Esophagus squamous epithelium (tissue), 4 donors: ENCODE measurements around the gene AHRR.

ENCODE experiments used
- POLR2A ChIP-seq, 4 donors: fragments of 450-650 bp; IDR thresholded peaks; one replicate each; pipeline ENCODE4 v1.6.1; 2017; ENCODE audit warnings: antibody characterized with exemption in 4 of 4, mild to moderate bottlenecking in 4 of 4, moderate library complexity in 3 of 4
- TF ChIP-seq, protein P1 (sequence below), 6 experiments: fragments of 450-650 bp in 4 of 6; fragments of 200-600 bp in 2 of 6; sonication (generic) in 2 of 6; IDR thresholded peaks; one replicate each; pipeline ENCODE4 v1.5.1; 2016 to 2019; ENCODE audit warnings: antibody characterized with exemption in 6 of 6, mild to moderate bottlenecking in 4 of 6, moderate library complexity in 4 of 6

DNA sequence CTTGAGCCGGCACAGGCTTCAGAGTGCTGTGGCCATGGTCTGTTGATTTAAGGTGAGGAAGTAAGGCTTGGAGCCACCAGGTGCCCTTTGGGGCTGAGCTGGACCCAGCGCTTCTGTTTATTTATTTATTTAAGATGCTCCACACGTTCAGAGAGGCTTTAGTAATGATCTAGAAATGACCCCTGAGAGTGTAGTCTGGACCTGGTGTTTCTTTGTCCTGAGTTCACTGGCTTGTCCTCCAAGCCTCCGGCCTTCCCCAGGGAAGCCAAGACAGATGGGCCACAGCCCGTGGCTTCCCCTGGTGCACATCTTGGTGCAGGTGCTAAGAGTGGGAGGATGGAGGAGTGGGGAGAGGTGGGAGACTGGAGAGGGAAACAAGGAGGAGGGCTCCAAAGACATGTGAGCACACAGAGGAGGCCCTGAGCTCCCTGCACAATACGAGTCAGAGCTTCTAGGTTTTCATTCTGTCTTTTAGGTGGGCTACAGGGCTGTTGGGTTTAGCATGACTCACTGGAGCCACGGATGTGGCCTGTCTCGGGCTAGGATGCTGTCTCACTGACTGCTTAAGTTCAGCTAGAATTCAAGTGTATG is 56.9 kb downstream of the AHRR start:
- no peak for TF ChIP-seq POLR2A (IDR thresholded peaks at IDR 0.05)
- TF ChIP-seq, protein P1, sequence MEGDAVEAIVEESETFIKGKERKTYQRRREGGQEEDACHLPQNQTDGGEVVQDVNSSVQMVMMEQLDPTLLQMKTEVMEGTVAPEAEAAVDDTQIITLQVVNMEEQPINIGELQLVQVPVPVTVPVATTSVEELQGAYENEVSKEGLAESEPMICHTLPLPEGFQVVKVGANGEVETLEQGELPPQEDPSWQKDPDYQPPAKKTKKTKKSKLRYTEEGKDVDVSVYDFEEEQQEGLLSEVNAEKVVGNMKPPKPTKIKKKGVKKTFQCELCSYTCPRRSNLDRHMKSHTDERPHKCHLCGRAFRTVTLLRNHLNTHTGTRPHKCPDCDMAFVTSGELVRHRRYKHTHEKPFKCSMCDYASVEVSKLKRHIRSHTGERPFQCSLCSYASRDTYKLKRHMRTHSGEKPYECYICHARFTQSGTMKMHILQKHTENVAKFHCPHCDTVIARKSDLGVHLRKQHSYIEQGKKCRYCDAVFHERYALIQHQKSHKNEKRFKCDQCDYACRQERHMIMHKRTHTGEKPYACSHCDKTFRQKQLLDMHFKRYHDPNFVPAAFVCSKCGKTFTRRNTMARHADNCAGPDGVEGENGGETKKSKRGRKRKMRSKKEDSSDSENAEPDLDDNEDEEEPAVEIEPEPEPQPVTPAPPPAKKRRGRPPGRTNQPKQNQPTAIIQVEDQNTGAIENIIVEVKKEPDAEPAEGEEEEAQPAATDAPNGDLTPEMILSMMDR (IDR thresholded peaks at IDR 0.05), result no peak
